ENCODE measurements around the gene TMEM176B.
A peak's percentile ranks its signal among the peaks of the same experiment; 100 is the strongest.
"Not testable (repeated sequence)": the region's sequence is repeated elsewhere in the genome, so short reads cannot be mapped to it uniquely, and the experiment has no call there.

Gene TMEM176B

GRCh38 chr7:150790416-150791075, 9.6 kb downstream of the TMEM176B start:
- no peak for DNase-seq (ENCODE audit: low read depth, low spot score)

- DNase-seq (ENCODE audit: low read depth, low spot score): no peak
Measured at GRCh38 chr7:150788474-150789269, 11.5 kb downstream of the TMEM176B start.

DNA sequence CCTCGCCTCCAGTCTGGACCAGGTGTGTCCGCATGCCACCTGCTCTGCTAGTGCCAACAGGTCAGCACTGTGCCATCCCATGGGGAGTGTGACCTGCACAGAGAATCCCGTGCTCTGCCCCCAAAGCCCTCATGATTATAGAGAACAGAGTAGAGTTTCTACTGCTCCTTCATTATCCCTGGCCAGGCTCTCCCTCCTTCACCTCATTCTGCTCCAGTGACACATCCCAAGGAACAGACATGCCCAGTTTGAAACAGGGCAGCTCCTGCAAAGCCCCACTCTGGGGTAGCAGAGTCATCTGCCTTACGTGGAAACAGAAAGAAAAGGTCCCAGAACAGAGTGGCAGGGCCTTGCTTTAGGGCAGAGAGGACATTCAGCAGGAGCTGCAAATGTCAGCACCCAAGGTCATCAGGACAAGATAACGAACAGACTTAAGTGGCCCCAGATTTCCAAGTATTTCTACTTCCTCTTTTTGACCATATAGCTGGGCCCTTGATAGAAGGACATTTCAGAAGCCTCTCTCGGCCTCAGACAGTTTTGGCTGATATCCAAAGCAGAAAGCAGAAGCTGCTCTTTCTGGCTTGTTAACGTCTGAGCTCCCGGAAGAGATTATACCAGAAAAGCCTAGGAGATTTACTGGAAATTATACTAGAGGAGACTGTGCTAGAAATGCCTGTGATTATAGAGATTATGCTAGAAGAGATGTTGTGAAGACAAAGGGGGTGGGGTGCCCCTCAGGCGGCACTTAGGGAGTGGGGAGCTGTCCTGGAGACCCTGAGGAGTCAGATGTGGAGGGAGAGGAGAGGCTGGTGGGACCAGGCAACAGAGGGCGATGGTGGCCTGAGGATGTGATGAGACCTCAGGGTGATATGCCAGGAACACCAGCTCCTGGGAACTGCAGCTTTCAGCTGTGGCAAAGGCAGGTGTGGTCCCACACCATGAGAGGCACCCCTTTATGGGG, 12.6 kb downstream of the TMEM176B start:
- no peak for DNase-seq (ENCODE audit: low read depth, low spot score)

DNA sequence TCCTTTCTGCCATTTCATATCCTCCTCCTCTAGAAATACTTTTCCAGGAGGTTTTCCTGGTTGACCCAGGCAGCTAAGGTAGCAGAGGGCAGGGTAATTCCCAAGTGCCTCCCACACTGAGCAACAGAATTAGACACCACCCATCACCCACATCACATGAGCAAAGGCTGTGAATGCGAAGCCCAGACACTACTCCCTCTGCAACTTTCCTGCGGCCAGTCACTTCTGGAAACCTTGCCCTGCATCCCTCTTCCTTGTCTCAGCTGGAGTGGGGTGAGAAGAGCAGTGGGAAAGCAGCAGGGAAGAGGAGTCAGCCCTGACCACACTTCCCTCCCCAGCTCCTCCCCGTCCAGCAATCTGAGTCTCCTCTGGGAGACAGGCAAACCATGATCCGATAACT, 15.2 kb downstream of the TMEM176B start:
- no peak for DNase-seq (ENCODE audit: low read depth, low spot score)

DNA sequence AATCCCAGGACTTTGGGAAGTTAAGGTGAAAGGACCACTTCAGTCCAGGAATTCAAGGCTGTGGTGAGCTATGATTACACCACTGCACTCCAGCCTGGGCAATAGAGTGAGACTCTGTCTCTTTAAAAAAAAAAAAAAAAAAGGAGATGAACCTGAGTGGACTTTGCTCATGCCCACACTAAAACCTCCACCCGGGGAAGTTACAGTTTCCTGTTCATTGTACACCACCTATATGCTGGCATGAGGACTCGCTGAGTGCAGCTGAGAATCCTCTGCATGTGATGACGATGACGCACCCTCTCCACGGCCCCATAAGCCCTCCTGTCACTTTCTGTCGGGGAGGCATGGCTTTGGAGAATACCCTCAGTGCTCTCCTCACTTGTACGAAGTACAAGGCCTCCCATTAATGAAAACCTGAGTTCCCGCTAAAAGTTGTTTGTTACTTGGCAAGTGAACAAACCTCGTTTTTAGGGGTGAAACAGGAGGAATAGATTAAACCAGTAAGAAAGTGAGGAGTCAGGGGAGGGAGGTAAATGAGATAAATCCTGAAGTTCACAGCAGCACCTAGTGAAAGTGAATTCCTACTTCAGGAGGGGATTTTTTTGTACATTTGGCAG, 15.9 kb downstream of the TMEM176B start:
- no peak for DNase-seq (ENCODE audit: low read depth, low spot score)

GRCh38 chr7:150781961-150782360, 18.2 kb downstream of the TMEM176B start:
- no peak for DNase-seq (ENCODE audit: low read depth, low spot score)

DNA sequence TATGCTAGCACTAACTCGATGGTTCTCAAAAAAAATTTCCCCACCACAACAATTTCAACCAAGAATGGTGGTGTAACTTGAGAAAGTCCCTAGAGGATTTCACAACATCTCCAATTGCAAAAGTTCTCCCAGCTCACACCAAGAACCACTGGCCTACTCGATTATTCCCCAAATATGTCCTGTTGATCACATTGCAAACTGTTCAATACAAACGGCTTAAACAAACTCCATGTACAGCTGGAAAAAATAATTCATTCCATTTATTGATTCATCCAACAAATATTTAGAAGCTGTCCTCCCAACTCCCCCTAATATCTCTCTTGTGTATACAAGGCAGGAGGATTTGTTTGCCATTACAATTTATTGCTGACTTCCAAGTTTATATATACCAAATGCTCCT, 19.1 kb downstream of the TMEM176B start:
- DNase-seq (ENCODE audit: low read depth, low spot score): no peak

GRCh38 chr7:150780292-150780691, 19.9 kb downstream of the TMEM176B start:
- no peak for DNase-seq (ENCODE audit: low read depth, low spot score)

GRCh38 chr7:150778738-150779301, 21.3 kb downstream of the TMEM176B start:
- DNase-seq (ENCODE audit: low read depth, low spot score): peak; percentile 46

DNA sequence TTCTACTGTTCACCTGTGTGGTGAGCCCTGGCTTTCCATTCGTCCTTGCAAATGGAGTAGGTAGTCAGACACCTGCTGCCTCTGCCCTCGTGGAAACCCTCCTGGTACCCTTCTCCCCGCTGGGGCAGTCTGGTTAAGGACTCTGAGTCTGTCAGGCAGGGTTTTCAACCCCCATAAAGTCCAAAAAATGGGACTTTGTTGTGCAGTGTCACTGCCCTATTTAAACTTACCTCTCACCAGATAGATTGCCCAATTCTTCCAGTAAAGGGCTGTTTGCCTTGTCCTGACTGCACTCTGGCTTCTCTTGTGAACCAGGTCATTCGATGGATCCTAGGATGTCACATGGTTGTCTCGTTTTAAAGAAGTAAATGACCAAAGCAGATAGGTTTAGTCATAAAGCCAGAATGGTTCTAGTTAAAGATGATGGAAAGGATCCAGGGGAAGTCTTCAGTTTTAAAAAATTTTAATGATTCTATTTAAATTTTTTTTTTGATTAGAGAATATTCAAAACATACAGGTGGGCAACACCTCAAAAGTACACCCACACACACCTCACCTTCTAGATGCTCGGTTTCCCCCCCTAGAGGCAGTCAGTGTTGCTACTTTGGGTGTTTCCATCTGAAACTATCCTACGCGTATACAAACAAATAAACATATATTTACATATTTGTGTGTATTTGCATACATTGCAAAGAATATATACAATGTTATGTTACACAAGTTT, 22.0 kb downstream of the TMEM176B start:
- no peak for DNase-seq (ENCODE audit: low read depth, low spot score)

DNA sequence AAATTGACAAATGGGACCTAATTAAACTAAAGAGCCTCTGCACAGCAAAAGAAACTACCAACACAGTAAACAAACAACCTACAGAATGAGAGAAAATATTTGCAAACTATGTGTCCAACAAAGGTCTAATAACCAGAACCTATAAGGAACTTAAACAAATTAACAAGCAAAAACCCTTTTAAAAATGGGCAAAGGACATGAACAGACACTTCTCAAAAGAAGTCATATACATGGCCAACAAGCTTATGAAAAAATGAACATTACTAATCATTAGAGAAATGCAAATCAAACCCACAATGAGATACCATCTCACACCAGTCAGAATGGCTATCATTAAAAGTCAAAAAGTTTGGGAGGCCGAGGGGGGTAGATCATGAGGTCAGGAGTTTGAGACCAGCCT, 26.0 kb downstream of the TMEM176B start:
- DNase-seq (ENCODE audit: low read depth, low spot score): not testable (repeated sequence)

GRCh38 chr7:150769768-150770167, 30.4 kb downstream of the TMEM176B start:
- no peak for DNase-seq (ENCODE audit: low read depth, low spot score)

DNA sequence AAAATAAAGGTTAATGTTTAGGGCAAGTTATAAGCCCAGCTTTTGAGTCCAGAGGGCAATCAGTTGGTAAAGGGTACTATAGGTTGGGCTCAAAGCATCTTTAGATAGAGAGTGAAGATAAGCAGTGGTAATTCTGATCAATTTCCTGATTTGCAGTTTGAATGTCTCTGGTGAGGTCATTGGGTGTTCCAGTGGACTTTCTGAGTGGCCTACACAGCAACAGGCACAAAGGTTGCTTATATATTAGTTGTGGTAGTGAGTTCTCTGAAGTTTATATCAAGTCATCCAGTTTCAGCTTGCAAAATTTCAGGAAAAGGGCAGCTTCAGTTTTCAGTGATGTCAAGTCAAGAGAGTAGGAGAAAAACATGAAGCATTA, 33.8 kb downstream of the TMEM176B start:
- DNase-seq (ENCODE audit: low read depth, low spot score): no peak

GRCh38 chr7:150759479-150759878, 40.7 kb downstream of the TMEM176B start:
- DNase-seq (ENCODE audit: low read depth, low spot score): no peak

DNA sequence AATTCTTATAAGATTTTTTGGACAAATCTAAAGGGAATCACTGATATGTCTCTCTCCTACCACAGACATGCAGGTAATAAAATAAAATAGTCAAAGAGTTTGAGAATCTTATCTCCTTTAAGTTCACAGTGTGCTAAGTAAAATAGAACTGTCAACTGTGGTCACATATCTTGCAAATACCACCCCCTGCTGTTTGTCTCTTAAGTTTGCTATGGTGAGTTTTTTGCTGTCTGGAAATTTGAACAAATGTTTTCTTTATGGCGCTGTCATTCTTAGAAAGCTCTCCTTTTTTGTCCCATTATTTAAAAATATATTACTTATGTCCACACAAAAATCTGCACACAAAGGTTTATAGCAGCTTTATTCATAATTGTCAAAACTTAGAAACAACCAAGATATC, 43.3 kb downstream of the TMEM176B start:
- no peak for DNase-seq (ENCODE audit: low read depth, low spot score)

- DNase-seq (ENCODE audit: low read depth, low spot score): no peak
Measured at GRCh38 chr7:150756166-150756565, 44.0 kb downstream of the TMEM176B start.

DNA sequence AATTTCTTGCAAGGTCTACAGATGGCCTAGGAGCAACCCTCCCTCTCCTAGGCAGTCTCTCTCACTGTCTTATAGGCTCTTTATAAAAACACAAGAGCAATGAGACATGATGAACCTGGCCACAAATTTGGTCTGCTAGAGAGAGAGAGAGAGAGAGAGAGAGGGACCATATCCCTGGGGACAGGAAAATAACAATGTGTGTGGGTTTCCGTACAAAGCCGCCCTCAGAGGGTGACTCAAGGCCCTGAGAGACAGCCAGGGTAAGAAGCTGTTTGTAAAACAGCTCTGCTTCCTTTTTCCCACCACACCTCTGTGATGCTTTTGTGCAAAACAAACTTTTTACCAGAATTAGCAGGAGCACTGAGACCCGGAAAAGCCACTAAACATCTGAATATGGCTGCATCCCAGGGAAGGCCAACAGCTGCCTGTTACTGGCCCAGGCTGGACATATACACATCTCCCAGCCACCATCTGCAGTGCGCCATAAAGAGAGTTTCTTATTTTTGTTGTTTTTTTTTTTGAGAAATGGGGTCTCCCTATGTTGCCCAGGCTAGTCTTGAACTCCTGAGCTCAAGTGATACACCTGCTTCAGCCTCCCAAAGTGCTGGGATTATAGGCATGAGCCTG, 44.6 kb downstream of the TMEM176B start:
- DNase-seq (ENCODE audit: low read depth, low spot score): peak; percentile 42

DNA sequence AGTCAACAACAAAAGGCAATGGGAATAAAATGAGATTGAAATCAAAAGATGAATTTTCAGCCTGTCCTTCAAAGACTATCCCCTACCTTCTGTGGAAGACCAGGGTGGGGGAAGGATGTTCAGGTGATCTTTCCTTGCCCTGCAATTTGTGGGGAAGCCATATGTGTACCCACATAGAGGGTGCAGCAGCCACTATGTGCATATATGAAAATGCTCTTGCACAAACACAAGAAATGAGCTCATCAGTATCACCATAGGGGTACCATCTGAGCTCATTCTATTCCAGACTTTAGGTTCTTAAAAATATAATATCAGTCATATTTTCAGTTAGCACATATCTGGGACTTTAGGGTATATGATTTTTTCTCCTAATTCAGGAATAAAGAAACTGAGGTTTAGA, 45.2 kb downstream of the TMEM176B start:
- DNase-seq (ENCODE audit: low read depth, low spot score): no peak

DNA sequence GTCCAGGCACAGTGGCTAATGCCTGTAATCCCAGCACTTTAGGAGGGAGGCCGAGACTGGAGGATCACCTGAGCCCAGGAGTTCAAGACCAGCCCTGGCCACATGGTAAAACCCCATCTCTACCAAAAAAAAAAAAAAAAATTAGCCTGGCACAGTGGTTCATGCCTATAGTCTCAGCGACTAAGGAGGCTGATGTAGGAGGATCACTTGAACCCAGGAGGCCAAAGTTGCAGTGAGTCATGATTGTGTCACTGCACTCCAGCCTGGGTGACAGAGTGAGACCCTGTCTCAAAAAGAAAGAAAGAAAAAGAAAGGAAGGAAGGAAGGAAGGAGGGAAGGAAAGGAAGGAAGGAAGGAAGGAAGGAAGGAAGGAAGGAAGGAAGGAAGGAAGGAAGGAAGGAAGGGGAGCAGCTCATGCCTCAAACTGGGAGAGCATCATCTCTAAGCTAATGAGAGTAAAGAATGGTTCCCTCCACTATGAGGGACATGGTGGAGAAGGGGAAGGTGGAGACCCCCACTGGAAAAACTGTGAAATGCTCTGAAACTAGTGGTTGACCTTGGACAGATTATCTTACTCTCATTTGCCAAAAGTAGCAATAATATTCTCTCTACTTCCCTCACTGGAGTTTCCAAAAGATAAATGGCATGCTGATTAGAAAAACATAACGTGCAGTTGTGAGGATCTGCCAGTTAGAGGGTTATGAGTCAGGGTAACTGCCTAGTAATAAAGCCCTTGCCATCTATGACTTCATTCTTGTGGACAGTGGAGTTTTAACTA, 46.1 kb downstream of the TMEM176B start:
- no peak for DNase-seq (ENCODE audit: low read depth, low spot score)
